ENCODE results near the gene EHMT1. TPM values are rescaled to one million over a fixed set of nuclear protein-coding genes. Genes with fewer than 3 reads are reported as not detected.

EHMT1 gene
- total and polyA plus RNA-seq, 10 of the 15 experiments (the other 5 are each of a cell fraction or from before 2014, with no cell fraction given), result 2.9 to 100 (median 48.1) TPM

DNA sequence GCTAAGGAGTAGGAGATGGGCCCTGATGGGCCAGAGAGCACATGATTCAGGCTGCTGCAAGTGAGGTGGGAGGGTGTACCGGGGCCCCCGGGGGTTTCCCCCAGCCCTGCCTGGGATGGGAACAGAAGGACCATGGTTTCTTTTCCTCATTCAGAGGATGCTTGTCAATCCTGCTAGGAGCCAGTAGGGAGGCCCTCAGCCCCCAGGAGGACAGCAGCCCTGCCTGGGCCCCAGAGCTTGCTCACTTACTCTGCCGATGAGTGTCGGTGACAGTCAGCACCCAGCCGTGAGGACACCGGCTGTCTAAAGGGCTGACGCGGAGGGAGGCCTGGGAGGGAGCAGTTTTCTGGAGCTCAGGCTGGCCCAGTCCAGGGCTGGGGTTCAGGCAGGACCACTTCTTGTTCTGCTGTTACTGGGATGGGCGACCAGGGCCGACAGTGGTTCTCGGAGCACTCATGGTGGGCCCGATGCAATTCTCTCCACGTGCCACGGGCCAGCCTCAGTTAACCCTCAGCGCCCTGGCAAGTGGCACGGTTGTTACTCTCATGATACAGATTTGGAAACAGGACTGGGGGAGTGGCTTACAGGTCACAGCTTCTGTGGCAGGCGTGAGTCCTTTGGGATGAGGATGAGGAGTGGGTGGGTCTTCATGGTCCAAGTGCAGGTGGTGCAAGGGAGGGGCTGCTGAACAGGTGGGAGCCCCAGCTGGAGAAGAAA is 11.5 kb upstream of the EHMT1 start:
- ChIA-PET POLR2A (no interaction called here), SMC1A (ENCODE audit: uncharacterized antibody, unreplicated experiment) (no interaction called here), CTCF (interaction anchor here (0.6 kb wide), 1 partner anchor 11 kb away, joined by 3 read pairs; the partner anchor contains the start of gene EHMT1), RAD21 (ENCODE audit: unreplicated experiment) (no interaction called here)
- Histone ChIP-seq H3K4me1 (ENCODE audit: control insufficient read depth, insufficient read depth, low read length) (peaks cover 11% of the 10 kb centered on the region), H2AFZ (ENCODE audit: control insufficient read depth, low read depth, low read length) (no peak overlapping the region), H3K79me2 (ENCODE audit: control insufficient read depth, insufficient read depth, low read length) (peaks cover 4% of the 10 kb centered on the region), H4K20me1 (ENCODE audit: control insufficient read depth, insufficient read depth) (no peaks in the 10 kb centered on the region; the same call in 1 of the 2 replicates), H3K4me3 (peak overlapping the region; percentile 76; the same call in 1 of the 2 replicates), H3K27ac (ENCODE audit: control insufficient read depth, insufficient read depth) (no peak overlapping the region), H3K36me3 (ENCODE audit: control insufficient read depth in 2 of 2, insufficient read depth in 2 of 2, low read length in 1 of 2) (no peaks in the 10 kb centered on the region; a peak in 1 of 4 replicates), H3K9me3 (replicated peaks; ENCODE audit: control insufficient read depth, insufficient read depth, low read length) (no peaks in the 10 kb centered on the region), H3K27me3 (replicated peaks in 1 of 2; ENCODE audit: control insufficient read depth in 2 of 2, insufficient read depth in 2 of 2, low read length in 1 of 2) (no peaks in the 10 kb centered on the region), H3K4me2 (ENCODE audit: control insufficient read depth, insufficient read depth) (peak overlapping the region; percentile 94), H3K9ac (ENCODE audit: control insufficient read depth, insufficient read depth, low read length) (peak overlapping the region; percentile 8; the same call in 1 of the 2 replicates)
- intact Hi-C loops (cut with micrococcal nuclease; ENCODE audit: unreplicated experiment) (no loop called here), in situ Hi-C loops (cut with MboI) (no loop called here)
- WGBS (ENCODE audit: insufficient coverage, insufficient replicate concordance, low lambda C conversion rate, missing lambda C conversion rate), result 92% methylated on average over 17 of the region's 17 CpGs
- TF ChIP-seq ZBED1 (IDR thresholded peaks at IDR 0.05; ENCODE audit: borderline replicate concordance) (no peak), IRF3 (IDR thresholded peaks at IDR 0.05) (no peak), RBBP5 (conservative IDR thresholded peaks at IDR 0.05) (no peak), ZBTB4 (CRISPR knock-in tag; IDR thresholded peaks at IDR 0.05) (no peak), FOXK2 (IDR thresholded peaks at IDR 0.05) (no peak), FOS (IDR thresholded peaks at IDR 0.05; ENCODE audit: borderline replicate concordance, extremely low read depth, insufficient read length) (no peak), YBX1 (IDR thresholded peaks at IDR 0.05) (no peak), BCL3 (IDR thresholded peaks at IDR 0.05; ENCODE audit: borderline replicate concordance, insufficient read depth, low read depth, low read length, poor library complexity, severe bottlenecking) (no peak), NR2C1 (IDR thresholded peaks at IDR 0.05) (no peak), JUNB (IDR thresholded peaks at IDR 0.05) (no peak), TCF3 (IDR thresholded peaks at IDR 0.05; ENCODE audit: borderline replicate concordance, insufficient read depth, low read depth, low read length) (no peak), ESRRA (IDR thresholded peaks at IDR 0.05; ENCODE audit: low read length) (no peak), KLF5 (IDR thresholded peaks at IDR 0.05; ENCODE audit: partially characterized antibody) (no peak)
- TF ChIP-seq, protein P1, sequence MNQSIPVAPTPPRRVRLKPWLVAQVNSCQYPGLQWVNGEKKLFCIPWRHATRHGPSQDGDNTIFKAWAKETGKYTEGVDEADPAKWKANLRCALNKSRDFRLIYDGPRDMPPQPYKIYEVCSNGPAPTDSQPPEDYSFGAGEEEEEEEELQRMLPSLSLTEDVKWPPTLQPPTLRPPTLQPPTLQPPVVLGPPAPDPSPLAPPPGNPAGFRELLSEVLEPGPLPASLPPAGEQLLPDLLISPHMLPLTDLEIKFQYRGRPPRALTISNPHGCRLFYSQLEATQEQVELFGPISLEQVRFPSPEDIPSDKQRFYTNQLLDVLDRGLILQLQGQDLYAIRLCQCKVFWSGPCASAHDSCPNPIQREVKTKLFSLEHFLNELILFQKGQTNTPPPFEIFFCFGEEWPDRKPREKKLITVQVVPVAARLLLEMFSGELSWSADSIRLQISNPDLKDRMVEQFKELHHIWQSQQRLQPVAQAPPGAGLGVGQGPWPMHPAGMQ (IDR thresholded peaks at IDR 0.05; ENCODE audit: borderline replicate concordance), result no peak
- FAIRE-seq (no peak), DNase-seq (ENCODE audit: low read depth, low spot score) (no peak), ATAC-seq (no peak)
- BruUV-seq (replicated peaks), result TSS peak; percentile 53

All from GM12878 (cell line).